ENCODE data around the gene GRWD1.

The GRWD1 gene

GRCh38 chr19:48455908-48456562, 10.3 kb downstream of the GRWD1 start:
- Histone ChIP-seq H3K4me1 (ENCODE audit: control insufficient read depth in 1 of 2, insufficient read depth in 2 of 2, low read length in 2 of 2) (no peaks in the 10 kb centered on the region), H3K27ac (ENCODE audit: low read depth, low read length) (no peak overlapping the region), H3K36me3 (ENCODE audit: control insufficient read depth in 1 of 2, insufficient read depth in 2 of 2, low read length in 2 of 2) (peaks cover 20 to 45% of the 10 kb centered on the region in 2 donors), H3K27me3 (ENCODE audit: control insufficient read depth in 1 of 2, insufficient read depth in 2 of 2, low read length in 2 of 2) (no peaks in the 10 kb centered on the region), H3K9ac (ENCODE audit: low read depth in 1 of 2, low read length in 2 of 2) (no peak overlapping the region), H3K9me3 (ENCODE audit: control insufficient read depth in 1 of 2, low read length in 2 of 2) (no peaks in the 10 kb centered on the region), H3K4me3 (ENCODE audit: low read depth in 1 of 2, low read length in 2 of 2) (no peak overlapping the region)

GRCh38 chr19:48456864-48457263, 11.1 kb downstream of the GRWD1 start:
- Histone ChIP-seq H3K27ac (ENCODE audit: low read depth, low read length) (no peak overlapping the region), H3K27me3 (ENCODE audit: control insufficient read depth in 1 of 2, insufficient read depth in 2 of 2, low read length in 2 of 2) (no peaks in the 10 kb centered on the region), H3K9ac (ENCODE audit: low read depth in 1 of 2, low read length in 2 of 2) (no peak overlapping the region), H3K4me3 (ENCODE audit: low read depth in 1 of 2, low read length in 2 of 2) (no peak overlapping the region), H3K4me1 (ENCODE audit: control insufficient read depth in 1 of 2, insufficient read depth in 2 of 2, low read length in 2 of 2) (no peaks in the 10 kb centered on the region), H3K9me3 (ENCODE audit: control insufficient read depth in 1 of 2, low read length in 2 of 2) (no peaks in the 10 kb centered on the region), H3K36me3 (ENCODE audit: control insufficient read depth in 1 of 2, insufficient read depth in 2 of 2, low read length in 2 of 2) (peaks cover 13 to 37% of the 10 kb centered on the region in 2 donors)

- Histone ChIP-seq H3K4me1 (ENCODE audit: control insufficient read depth in 1 of 2, insufficient read depth in 2 of 2, low read length in 2 of 2) (no peaks in the 10 kb centered on the region), H3K27ac (ENCODE audit: low read depth, low read length) (no peak overlapping the region), H3K9ac (ENCODE audit: low read depth in 1 of 2, low read length in 2 of 2) (no peak overlapping the region), H3K27me3 (ENCODE audit: control insufficient read depth in 1 of 2, insufficient read depth in 2 of 2, low read length in 2 of 2) (no peaks in the 10 kb centered on the region), H3K4me3 (ENCODE audit: low read depth in 1 of 2, low read length in 2 of 2) (no peak overlapping the region), H3K9me3 (ENCODE audit: control insufficient read depth in 1 of 2, low read length in 2 of 2) (no peaks in the 10 kb centered on the region), H3K36me3 (ENCODE audit: control insufficient read depth in 1 of 2, insufficient read depth in 2 of 2, low read length in 2 of 2) (peaks cover 10 to 28% of the 10 kb centered on the region in 2 donors)
These were observed 12.2 kb downstream of the GRWD1 start for GRCh38 chr19:48458016-48458415.

GRCh38 chr19:48461651-48461981, 15.8 kb downstream of the GRWD1 start:
- Histone ChIP-seq H3K27ac (ENCODE audit: low read depth, low read length) (no peak overlapping the region), H3K27me3 (ENCODE audit: control insufficient read depth in 1 of 2, insufficient read depth in 2 of 2, low read length in 2 of 2) (no peaks in the 10 kb centered on the region), H3K4me1 (ENCODE audit: control insufficient read depth in 1 of 2, insufficient read depth in 2 of 2, low read length in 2 of 2) (no peaks in the 10 kb centered on the region), H3K36me3 (ENCODE audit: control insufficient read depth in 1 of 2, insufficient read depth in 2 of 2, low read length in 2 of 2) (peaks cover 0 to 3% of the 10 kb centered on the region in 2 donors), H3K9me3 (ENCODE audit: control insufficient read depth in 1 of 2, low read length in 2 of 2) (no peaks in the 10 kb centered on the region), H3K4me3 (ENCODE audit: low read depth in 1 of 2, low read length in 2 of 2) (no peak overlapping the region), H3K9ac (ENCODE audit: low read depth in 1 of 2, low read length in 2 of 2) (no peak overlapping the region)

GRCh38 chr19:48461982-48462655, 16.3 kb downstream of the GRWD1 start:
- Histone ChIP-seq H3K4me1 (ENCODE audit: control insufficient read depth in 1 of 2, insufficient read depth in 2 of 2, low read length in 2 of 2) (no peaks in the 10 kb centered on the region), H3K27ac (ENCODE audit: low read depth, low read length) (no peak overlapping the region), H3K9ac (ENCODE audit: low read depth in 1 of 2, low read length in 2 of 2) (no peak overlapping the region), H3K9me3 (ENCODE audit: control insufficient read depth in 1 of 2, low read length in 2 of 2) (no peaks in the 10 kb centered on the region), H3K27me3 (ENCODE audit: control insufficient read depth in 1 of 2, insufficient read depth in 2 of 2, low read length in 2 of 2) (no peaks in the 10 kb centered on the region), H3K4me3 (ENCODE audit: low read depth in 1 of 2, low read length in 2 of 2) (no peak overlapping the region), H3K36me3 (ENCODE audit: control insufficient read depth in 1 of 2, insufficient read depth in 2 of 2, low read length in 2 of 2) (peaks cover 0 to under 1% of the 10 kb centered on the region in 2 donors)

- H3K27ac ChIP-seq (ENCODE audit: low read depth, low read length): no peak overlapping the region
- no peak overlapping the region for H3K9ac ChIP-seq (ENCODE audit: low read depth in 1 of 2, low read length in 2 of 2)
- H3K9me3 ChIP-seq (ENCODE audit: control insufficient read depth in 1 of 2, low read length in 2 of 2): no peaks in the 10 kb centered on the region
- peaks cover 4 to 11% of the 10 kb centered on the region in 2 donors for H3K4me1 ChIP-seq (ENCODE audit: control insufficient read depth in 1 of 2, insufficient read depth in 2 of 2, low read length in 2 of 2)
- no peaks in the 10 kb centered on the region for H3K27me3 ChIP-seq (ENCODE audit: control insufficient read depth in 1 of 2, insufficient read depth in 2 of 2, low read length in 2 of 2)
- H3K4me3 ChIP-seq (ENCODE audit: low read depth in 1 of 2, low read length in 2 of 2): no peak overlapping the region
- H3K36me3 ChIP-seq (ENCODE audit: control insufficient read depth in 1 of 2, insufficient read depth in 2 of 2, low read length in 2 of 2): peaks cover 0 to under 1% of the 10 kb centered on the region in 2 donors
These were observed 19.4 kb downstream of the GRWD1 start for GRCh38 chr19:48465215-48465614.

GRCh38 chr19:48466561-48467325, 21.0 kb downstream of the GRWD1 start:
- no peak overlapping the region for H3K9ac ChIP-seq (ENCODE audit: low read depth in 1 of 2, low read length in 2 of 2)
- no peak overlapping the region for H3K4me3 ChIP-seq (ENCODE audit: low read depth in 1 of 2, low read length in 2 of 2)
- peaks cover 11 to 16% of the 10 kb centered on the region in 2 donors for H3K36me3 ChIP-seq (ENCODE audit: control insufficient read depth in 1 of 2, insufficient read depth in 2 of 2, low read length in 2 of 2)
- H3K9me3 ChIP-seq (ENCODE audit: control insufficient read depth in 1 of 2, low read length in 2 of 2): no peaks in the 10 kb centered on the region
- no peaks in the 10 kb centered on the region for H3K27me3 ChIP-seq (ENCODE audit: control insufficient read depth in 1 of 2, insufficient read depth in 2 of 2, low read length in 2 of 2)
- peaks cover 7 to 19% of the 10 kb centered on the region in 2 donors for H3K4me1 ChIP-seq (ENCODE audit: control insufficient read depth in 1 of 2, insufficient read depth in 2 of 2, low read length in 2 of 2)
- no peak overlapping the region for H3K27ac ChIP-seq (ENCODE audit: low read depth, low read length)

GRCh38 chr19:48468772-48469288, 23.0 kb downstream of the GRWD1 start:
- Histone ChIP-seq H3K9ac (ENCODE audit: low read depth in 1 of 2, low read length in 2 of 2) (peak overlapping the region; percentile 76 to 90), H3K4me3 (ENCODE audit: low read depth in 1 of 2, low read length in 2 of 2) (peak overlapping the region; percentile 74 to 87), H3K9me3 (ENCODE audit: control insufficient read depth in 1 of 2, low read length in 2 of 2) (no peaks in the 10 kb centered on the region), H3K27me3 (ENCODE audit: control insufficient read depth in 1 of 2, insufficient read depth in 2 of 2, low read length in 2 of 2) (no peaks in the 10 kb centered on the region), H3K4me1 (ENCODE audit: control insufficient read depth in 1 of 2, insufficient read depth in 2 of 2, low read length in 2 of 2) (peaks cover 7 to 19% of the 10 kb centered on the region in 2 donors), H3K27ac (ENCODE audit: low read depth, low read length) (peak overlapping the region; percentile 96), H3K36me3 (ENCODE audit: control insufficient read depth in 1 of 2, insufficient read depth in 2 of 2, low read length in 2 of 2) (peaks cover 23 to 37% of the 10 kb centered on the region in 2 donors)

GRCh38 chr19:48469289-48469881, 23.6 kb downstream of the GRWD1 start, which contains the start of gene CYTH2:
CYTH2 (plus strand) TSS chr19:48469369; CDS start chr19:48469508, 139 bp downstream.
- Histone ChIP-seq H3K36me3 (ENCODE audit: control insufficient read depth in 1 of 2, insufficient read depth in 2 of 2, low read length in 2 of 2) (peaks cover 24 to 43% of the 10 kb centered on the region in 2 donors), H3K9ac (ENCODE audit: low read depth in 1 of 2, low read length in 2 of 2) (peak within 1 kb of the TSS; percentile 76 to 90)

More at GRCh38 chr19:48469289-48469881, 23.6 kb downstream of the GRWD1 start, which contains the start of gene CYTH2:
- peak within 1 kb of the TSS; percentile 96 for H3K27ac ChIP-seq (ENCODE audit: low read depth, low read length)
- H3K4me3 ChIP-seq (ENCODE audit: low read depth in 1 of 2, low read length in 2 of 2): peak within 1 kb of the TSS; percentile 74 to 87
- no peaks in the 10 kb centered on the region for H3K9me3 ChIP-seq (ENCODE audit: control insufficient read depth in 1 of 2, low read length in 2 of 2)
- peaks cover 7 to 19% of the 10 kb centered on the region in 2 donors for H3K4me1 ChIP-seq (ENCODE audit: control insufficient read depth in 1 of 2, insufficient read depth in 2 of 2, low read length in 2 of 2)
- H3K27me3 ChIP-seq (ENCODE audit: control insufficient read depth in 1 of 2, insufficient read depth in 2 of 2, low read length in 2 of 2): no peaks in the 10 kb centered on the region

Measured in duodenal mucosa (tissue), 2 donors.